ENCODE data around the gene SLCO2B1.

The SLCO2B1 gene

DNA sequence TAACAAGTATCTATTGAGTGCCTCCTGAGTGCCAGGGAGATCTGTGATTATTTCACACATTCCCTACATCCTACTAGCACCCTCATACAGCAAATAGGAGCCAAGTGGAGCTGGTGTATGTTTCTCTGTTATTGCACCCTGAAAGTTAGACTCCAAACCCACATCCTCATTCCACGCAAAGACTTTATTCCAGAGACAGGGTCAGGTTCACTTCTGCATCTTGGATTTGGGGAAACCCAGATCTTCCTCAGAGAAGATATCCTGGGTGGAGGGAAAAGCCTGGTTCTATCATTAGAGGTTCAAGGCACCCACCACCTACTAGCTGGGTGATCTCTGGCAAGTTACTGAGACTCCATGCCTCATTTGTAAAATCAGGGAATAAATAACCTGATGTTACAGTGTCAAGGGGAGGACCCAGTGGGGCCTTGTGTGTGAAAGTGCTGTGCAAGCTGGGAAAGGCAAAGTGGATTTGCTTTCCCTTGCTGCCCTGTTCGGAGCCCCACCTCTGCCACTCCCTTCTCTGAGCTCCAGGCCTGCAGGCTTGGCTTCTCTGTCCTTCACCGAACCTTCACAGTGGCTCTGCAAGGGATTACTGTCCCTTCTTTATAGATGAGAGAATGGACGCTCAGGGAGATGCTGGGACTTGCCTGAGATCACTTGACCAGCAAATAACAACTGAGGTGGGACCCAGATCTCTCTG, 991 bp upstream of the SLCO2B1 start:
- Mint-ChIP-seq H3K4me1 (ENCODE audit: low read depth) (peaks cover 5% of the 10 kb centered on the region), H3K9me3 (no peaks in the 10 kb centered on the region), H3K27me3 (ENCODE audit: low read depth) (peaks cover 13% of the 10 kb centered on the region), H3K36me3 (ENCODE audit: low read depth) (no peaks in the 10 kb centered on the region), H3K4me3 (no peak overlapping the region), H3K27ac (no peak overlapping the region)
- no peak for DNase-seq (ENCODE audit: low spot score)

DNA sequence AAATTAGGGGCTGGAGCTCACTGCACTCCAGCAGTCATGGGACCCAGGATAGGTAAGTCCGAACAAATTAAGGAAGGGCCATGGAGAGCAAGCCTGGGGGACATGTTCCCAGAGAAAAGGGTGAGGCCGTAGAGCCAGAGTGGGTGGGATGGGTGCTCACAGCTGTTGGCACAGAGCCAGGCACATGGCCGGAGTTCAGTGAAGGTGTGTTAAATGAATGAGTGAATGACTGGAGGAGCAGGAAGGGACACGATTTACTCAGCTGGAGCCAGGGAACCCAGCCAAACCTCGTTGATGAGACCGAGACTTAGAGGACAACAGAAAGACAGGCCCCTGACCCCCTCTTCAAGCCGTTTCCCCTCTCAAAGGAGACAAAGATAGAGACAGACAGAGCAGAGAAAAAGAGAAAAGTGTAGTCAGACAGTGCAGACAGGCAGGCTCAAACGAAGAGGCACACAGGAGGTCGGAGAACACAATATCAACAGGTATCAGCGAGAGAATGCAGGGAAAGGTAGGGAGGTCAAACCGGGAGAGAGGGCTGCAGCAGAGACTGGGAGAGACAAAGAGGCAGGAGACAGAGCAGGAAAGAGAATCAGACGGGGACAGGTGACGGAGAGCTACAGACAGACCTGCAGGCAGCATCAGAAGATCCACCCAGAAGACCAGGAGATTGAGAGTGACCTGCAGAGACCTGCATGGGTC, 590 bp downstream of the SLCO2B1 start:
- Mint-ChIP-seq H3K36me3 (ENCODE audit: low read depth) (no peaks in the 10 kb centered on the region), H3K27ac (no peak overlapping the region), H3K27me3 (ENCODE audit: low read depth) (peaks cover 12% of the 10 kb centered on the region), H3K9me3 (no peaks in the 10 kb centered on the region), H3K4me1 (ENCODE audit: low read depth) (peaks cover 5% of the 10 kb centered on the region), H3K4me3 (no peak overlapping the region)
- DNase-seq (ENCODE audit: low spot score) = no peak

DNA sequence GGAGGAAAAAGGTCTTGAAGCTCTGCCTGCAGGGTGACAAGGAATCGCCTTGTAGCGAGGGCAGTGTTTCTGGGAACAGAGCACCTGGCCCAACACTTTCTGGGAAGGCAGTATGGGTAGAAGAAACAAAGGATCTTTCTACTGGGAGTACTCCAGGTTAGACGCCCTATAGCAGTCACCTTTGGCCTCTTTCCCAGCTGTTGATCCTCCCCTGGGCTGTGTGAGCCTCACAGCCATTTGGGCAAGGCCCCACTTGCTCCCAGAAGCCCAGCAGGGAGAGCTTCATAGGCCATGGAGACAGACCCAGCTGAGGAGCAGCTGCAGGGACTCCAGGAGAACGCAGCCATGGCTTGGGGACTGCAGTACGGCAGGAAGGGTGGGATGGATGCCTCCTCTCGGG, 1.2 kb downstream of the SLCO2B1 start:
- H3K4me1 Mint-ChIP-seq (ENCODE audit: low read depth) = peaks cover 5% of the 10 kb centered on the region
- no peaks in the 10 kb centered on the region for H3K9me3 Mint-ChIP-seq
- no peaks in the 10 kb centered on the region for H3K36me3 Mint-ChIP-seq (ENCODE audit: low read depth)
- peaks cover 8% of the 10 kb centered on the region for H3K27me3 Mint-ChIP-seq (ENCODE audit: low read depth)
- H3K27ac Mint-ChIP-seq = no peak overlapping the region
- no peak for DNase-seq (ENCODE audit: low spot score)
- no peak overlapping the region for H3K4me3 Mint-ChIP-seq

- H3K36me3 Mint-ChIP-seq (ENCODE audit: low read depth) = no peaks in the 10 kb centered on the region
- peaks cover 5% of the 10 kb centered on the region for H3K4me1 Mint-ChIP-seq (ENCODE audit: low read depth)
- no peak overlapping the region for H3K27ac Mint-ChIP-seq
- DNase-seq (ENCODE audit: low spot score) = no peak
- no peaks in the 10 kb centered on the region for H3K9me3 Mint-ChIP-seq
- no peak overlapping the region for H3K4me3 Mint-ChIP-seq
- H3K27me3 Mint-ChIP-seq (ENCODE audit: low read depth) = peaks cover 8% of the 10 kb centered on the region
Observed at GRCh38 chr11:75152651-75153427, 1.9 kb downstream of the SLCO2B1 start.

- H3K27ac Mint-ChIP-seq = no peak overlapping the region
- H3K4me1 Mint-ChIP-seq (ENCODE audit: low read depth) = peaks cover 3% of the 10 kb centered on the region
- H3K27me3 Mint-ChIP-seq (ENCODE audit: low read depth) = peaks cover 8% of the 10 kb centered on the region
- no peaks in the 10 kb centered on the region for H3K9me3 Mint-ChIP-seq
- H3K36me3 Mint-ChIP-seq (ENCODE audit: low read depth) = no peaks in the 10 kb centered on the region
- H3K4me3 Mint-ChIP-seq = no peak overlapping the region
- no peak for DNase-seq (ENCODE audit: low spot score)
Observed at GRCh38 chr11:75154646-75155569, 4.0 kb downstream of the SLCO2B1 start.

DNA sequence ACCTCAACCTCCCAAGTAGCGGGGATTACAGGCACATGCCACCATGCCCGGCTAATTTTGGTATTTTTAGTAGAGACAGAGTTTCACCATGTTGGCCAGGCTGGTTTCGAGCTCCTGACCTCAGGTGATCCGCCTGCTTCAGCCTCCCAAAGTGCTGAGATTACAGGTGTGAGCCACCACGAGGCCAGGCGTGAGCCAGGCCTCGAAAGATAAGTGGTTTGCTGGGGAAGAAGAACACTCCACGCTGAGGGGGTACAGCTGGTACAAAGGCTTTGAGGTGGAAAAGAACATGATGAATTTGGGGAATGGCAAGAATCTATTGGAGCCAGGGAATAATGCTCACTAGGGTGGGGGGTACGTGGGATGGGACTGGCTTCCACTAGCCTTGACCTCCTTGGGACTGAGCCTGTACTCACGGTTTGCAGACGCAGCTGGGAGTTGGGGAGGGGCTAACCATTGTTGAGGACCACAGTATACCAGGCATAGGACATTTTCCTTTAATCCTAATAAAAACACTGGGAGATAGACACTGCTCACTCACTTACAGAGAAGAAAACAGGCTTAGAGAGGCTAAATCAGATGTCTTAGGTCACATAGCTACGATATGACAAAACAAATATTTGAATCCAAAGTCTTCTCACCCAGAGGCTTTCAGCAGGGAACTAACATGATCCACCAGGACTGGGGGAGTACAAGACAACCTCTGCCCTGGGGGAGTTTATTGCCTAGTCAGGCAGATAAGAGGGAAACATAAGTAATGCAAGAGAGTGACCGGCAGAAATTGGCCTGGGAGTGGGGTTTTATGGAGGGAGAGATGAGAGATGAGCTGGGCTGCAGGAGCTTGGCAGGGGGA, 4.9 kb downstream of the SLCO2B1 start:
- Mint-ChIP-seq H3K4me3 (no peak overlapping the region), H3K27ac (no peak overlapping the region), H3K36me3 (ENCODE audit: low read depth) (no peaks in the 10 kb centered on the region), H3K4me1 (ENCODE audit: low read depth) (no peaks in the 10 kb centered on the region), H3K9me3 (no peaks in the 10 kb centered on the region), H3K27me3 (ENCODE audit: low read depth) (peaks cover 5% of the 10 kb centered on the region)
- DNase-seq (ENCODE audit: low spot score) = no peak

GRCh38 chr11:75158241-75158640, 7.3 kb downstream of the SLCO2B1 start:
- no peaks in the 10 kb centered on the region for H3K9me3 Mint-ChIP-seq
- DNase-seq (ENCODE audit: low spot score) = no peak
- H3K4me3 Mint-ChIP-seq = no peak overlapping the region
- peaks cover under 1% of the 10 kb centered on the region for H3K27me3 Mint-ChIP-seq (ENCODE audit: low read depth)
- no peak overlapping the region for H3K27ac Mint-ChIP-seq
- H3K36me3 Mint-ChIP-seq (ENCODE audit: low read depth) = no peaks in the 10 kb centered on the region
- peaks cover 4% of the 10 kb centered on the region for H3K4me1 Mint-ChIP-seq (ENCODE audit: low read depth)

- H3K36me3 Mint-ChIP-seq (ENCODE audit: low read depth) = no peaks in the 10 kb centered on the region
- H3K27me3 Mint-ChIP-seq (ENCODE audit: low read depth) = no peaks in the 10 kb centered on the region
- no peak for DNase-seq (ENCODE audit: low spot score)
- H3K4me3 Mint-ChIP-seq = no peak overlapping the region
- no peaks in the 10 kb centered on the region for H3K9me3 Mint-ChIP-seq
- H3K27ac Mint-ChIP-seq = no peak overlapping the region
- peaks cover 4% of the 10 kb centered on the region for H3K4me1 Mint-ChIP-seq (ENCODE audit: low read depth)
Observed at GRCh38 chr11:75158696-75159150, 7.8 kb downstream of the SLCO2B1 start.

DNA sequence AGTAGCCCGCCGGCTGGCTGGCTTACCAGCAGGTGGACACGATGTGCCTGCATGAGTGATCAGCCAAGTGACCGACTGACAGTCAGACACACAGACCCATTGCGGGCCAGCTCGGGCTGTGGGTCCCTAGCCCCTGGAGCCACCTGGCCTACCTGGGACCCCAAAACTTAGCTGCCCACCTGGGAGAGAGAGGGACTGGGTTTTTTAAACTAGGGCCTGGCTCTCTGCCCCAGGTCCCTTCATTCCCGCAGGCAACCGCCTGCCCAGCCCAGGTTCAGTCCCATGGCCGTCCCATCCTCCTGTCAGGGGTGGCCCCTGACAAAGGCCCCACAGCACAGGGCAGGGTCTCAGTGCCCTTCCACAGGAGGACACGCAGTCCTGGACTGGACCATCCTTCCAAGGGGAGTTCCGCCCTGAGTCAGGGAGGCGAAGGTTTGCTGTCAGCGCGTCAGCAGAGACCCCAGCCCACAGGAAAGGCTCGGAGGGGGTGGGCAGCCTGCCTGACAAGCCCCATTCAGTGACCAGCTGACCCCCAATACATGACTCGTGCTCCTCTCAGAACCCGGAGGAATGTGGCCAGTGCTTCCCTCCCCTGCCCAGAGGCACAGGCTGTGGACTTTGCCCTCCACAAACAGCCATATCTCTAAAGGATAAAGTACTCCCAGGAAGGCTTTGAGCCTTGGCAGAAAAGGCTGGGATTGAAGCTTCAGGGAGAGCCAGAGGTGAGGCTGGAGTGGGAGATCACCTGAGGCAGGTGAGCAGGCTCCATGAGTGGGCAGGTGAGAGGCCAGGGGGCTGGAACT, 8.4 kb downstream of the SLCO2B1 start:
- Mint-ChIP-seq H3K27ac (no peak overlapping the region), H3K4me3 (no peak overlapping the region), H3K9me3 (no peaks in the 10 kb centered on the region), H3K36me3 (ENCODE audit: low read depth) (no peaks in the 10 kb centered on the region), H3K4me1 (ENCODE audit: low read depth) (peaks cover 4% of the 10 kb centered on the region), H3K27me3 (ENCODE audit: low read depth) (no peaks in the 10 kb centered on the region)
- no peak for DNase-seq (ENCODE audit: low spot score)

DNA sequence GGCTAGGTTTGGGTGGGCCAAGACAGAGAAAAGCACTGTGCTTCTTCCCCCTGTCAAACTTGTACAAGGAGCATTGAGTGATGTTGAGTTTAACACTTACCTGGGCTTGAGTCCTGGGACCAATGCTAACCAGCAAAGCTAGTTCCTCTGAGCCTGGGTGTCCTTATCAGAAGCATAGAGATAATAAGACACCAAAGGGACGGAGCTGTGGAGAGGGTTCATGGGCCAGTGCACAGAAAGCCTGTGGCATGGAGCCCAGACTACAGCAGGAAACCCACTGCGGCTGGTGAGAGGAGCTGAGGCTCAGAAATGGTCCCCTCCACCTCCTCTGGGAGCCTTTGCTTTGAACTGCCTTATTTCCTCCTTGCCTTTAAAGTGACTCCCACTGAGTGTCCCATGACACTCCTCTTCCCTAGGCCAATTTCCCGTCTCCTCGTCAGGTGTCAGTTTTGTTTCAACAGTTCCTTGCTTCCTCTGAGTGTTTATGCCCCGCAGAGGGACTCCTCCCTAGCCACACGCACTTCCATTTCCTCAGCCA, 9.4 kb downstream of the SLCO2B1 start:
- DNase-seq (ENCODE audit: low spot score) = no peak
- H3K27ac Mint-ChIP-seq = no peak overlapping the region
- no peaks in the 10 kb centered on the region for H3K36me3 Mint-ChIP-seq (ENCODE audit: low read depth)
- no peaks in the 10 kb centered on the region for H3K27me3 Mint-ChIP-seq (ENCODE audit: low read depth)
- H3K9me3 Mint-ChIP-seq = no peaks in the 10 kb centered on the region
- H3K4me1 Mint-ChIP-seq (ENCODE audit: low read depth) = peaks cover 4% of the 10 kb centered on the region
- H3K4me3 Mint-ChIP-seq = no peak overlapping the region

DNA sequence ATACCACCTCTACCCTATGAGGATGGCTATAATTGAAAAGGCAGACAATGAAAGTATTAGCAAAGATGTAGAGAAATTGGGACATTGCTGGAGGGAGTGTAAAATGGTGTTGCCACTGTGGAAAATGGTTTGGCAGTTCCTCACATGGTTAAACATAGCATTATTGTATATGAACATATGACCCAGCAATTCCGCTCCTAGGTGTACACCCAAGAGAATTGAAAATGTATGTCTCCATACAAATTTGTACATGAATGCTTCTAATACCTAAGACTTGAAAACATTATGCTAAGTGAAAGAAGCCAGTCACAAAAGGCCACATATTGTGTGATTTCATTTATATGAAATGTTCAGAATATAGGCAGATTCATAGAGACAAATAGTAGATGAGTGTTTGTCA, 10.0 kb downstream of the SLCO2B1 start:
- H3K27ac Mint-ChIP-seq = no peak overlapping the region
- DNase-seq (ENCODE audit: low spot score) = no peak
- H3K4me1 Mint-ChIP-seq (ENCODE audit: low read depth) = peaks cover 4% of the 10 kb centered on the region
- no peaks in the 10 kb centered on the region for H3K36me3 Mint-ChIP-seq (ENCODE audit: low read depth)
- H3K4me3 Mint-ChIP-seq = no peak overlapping the region
- H3K9me3 Mint-ChIP-seq = no peaks in the 10 kb centered on the region
- no peaks in the 10 kb centered on the region for H3K27me3 Mint-ChIP-seq (ENCODE audit: low read depth)

GRCh38 chr11:75161506-75162095, 10.7 kb downstream of the SLCO2B1 start:
- no peaks in the 10 kb centered on the region for H3K9me3 Mint-ChIP-seq
- no peaks in the 10 kb centered on the region for H3K27me3 Mint-ChIP-seq (ENCODE audit: low read depth)
- H3K27ac Mint-ChIP-seq = no peak overlapping the region
- peaks cover 4% of the 10 kb centered on the region for H3K4me1 Mint-ChIP-seq (ENCODE audit: low read depth)
- no peak for DNase-seq (ENCODE audit: low spot score)
- no peak overlapping the region for H3K4me3 Mint-ChIP-seq
- no peaks in the 10 kb centered on the region for H3K36me3 Mint-ChIP-seq (ENCODE audit: low read depth)
